Measurements from ENCODE around the gene N4BP2L2. TPM values are rescaled to one million over a fixed set of nuclear protein-coding genes. Genes with fewer than 3 reads are reported as not detected.

N4BP2L2 gene
- total and polyA plus RNA-seq, 9 of the 15 experiments (the other 6 are each of a cell fraction or from before 2014, with no cell fraction given), result 33.9 to 76.4 (median 48.7) TPM

DNA sequence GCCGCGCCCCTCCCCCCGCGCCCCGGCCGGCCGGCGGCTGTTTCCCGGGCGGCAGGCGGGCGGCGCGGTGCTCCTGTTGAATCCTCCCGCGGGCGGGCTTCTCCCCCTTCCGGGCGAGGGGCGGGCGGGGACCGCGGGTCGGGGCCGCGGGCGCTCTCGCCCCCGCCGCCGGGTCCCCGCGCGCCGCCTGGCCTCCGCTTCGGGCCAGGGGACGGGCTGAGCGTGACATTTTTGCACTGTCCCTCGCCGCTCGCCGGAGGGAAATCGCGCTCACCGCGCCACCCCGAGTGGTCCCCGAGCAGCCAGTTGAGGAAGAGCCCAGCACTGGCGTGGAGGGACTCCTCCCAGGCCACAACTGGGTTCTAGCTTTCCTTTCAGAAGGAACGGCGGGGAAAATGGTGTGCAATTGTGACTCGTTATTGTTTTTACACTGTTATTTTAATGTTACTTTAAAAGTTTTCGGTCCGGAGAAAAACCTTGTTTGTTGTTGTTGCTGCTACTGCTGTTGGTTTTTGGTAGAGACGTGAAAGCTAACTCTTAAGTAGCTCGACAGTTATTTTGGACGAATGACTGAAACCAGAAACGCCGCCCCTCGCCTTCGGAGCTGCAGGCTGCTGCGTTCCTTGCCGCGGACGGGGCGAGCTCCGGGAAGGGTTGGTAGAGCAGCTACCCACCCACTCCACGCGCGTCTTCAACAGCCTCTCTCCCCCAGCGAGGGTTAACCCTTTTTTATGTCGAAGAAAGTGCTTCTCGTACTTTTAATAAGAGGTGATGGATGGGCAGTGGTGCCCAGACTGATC, 48.6 kb upstream of the N4BP2L2 start (continued):
- TF ChIP-seq, protein P1, sequence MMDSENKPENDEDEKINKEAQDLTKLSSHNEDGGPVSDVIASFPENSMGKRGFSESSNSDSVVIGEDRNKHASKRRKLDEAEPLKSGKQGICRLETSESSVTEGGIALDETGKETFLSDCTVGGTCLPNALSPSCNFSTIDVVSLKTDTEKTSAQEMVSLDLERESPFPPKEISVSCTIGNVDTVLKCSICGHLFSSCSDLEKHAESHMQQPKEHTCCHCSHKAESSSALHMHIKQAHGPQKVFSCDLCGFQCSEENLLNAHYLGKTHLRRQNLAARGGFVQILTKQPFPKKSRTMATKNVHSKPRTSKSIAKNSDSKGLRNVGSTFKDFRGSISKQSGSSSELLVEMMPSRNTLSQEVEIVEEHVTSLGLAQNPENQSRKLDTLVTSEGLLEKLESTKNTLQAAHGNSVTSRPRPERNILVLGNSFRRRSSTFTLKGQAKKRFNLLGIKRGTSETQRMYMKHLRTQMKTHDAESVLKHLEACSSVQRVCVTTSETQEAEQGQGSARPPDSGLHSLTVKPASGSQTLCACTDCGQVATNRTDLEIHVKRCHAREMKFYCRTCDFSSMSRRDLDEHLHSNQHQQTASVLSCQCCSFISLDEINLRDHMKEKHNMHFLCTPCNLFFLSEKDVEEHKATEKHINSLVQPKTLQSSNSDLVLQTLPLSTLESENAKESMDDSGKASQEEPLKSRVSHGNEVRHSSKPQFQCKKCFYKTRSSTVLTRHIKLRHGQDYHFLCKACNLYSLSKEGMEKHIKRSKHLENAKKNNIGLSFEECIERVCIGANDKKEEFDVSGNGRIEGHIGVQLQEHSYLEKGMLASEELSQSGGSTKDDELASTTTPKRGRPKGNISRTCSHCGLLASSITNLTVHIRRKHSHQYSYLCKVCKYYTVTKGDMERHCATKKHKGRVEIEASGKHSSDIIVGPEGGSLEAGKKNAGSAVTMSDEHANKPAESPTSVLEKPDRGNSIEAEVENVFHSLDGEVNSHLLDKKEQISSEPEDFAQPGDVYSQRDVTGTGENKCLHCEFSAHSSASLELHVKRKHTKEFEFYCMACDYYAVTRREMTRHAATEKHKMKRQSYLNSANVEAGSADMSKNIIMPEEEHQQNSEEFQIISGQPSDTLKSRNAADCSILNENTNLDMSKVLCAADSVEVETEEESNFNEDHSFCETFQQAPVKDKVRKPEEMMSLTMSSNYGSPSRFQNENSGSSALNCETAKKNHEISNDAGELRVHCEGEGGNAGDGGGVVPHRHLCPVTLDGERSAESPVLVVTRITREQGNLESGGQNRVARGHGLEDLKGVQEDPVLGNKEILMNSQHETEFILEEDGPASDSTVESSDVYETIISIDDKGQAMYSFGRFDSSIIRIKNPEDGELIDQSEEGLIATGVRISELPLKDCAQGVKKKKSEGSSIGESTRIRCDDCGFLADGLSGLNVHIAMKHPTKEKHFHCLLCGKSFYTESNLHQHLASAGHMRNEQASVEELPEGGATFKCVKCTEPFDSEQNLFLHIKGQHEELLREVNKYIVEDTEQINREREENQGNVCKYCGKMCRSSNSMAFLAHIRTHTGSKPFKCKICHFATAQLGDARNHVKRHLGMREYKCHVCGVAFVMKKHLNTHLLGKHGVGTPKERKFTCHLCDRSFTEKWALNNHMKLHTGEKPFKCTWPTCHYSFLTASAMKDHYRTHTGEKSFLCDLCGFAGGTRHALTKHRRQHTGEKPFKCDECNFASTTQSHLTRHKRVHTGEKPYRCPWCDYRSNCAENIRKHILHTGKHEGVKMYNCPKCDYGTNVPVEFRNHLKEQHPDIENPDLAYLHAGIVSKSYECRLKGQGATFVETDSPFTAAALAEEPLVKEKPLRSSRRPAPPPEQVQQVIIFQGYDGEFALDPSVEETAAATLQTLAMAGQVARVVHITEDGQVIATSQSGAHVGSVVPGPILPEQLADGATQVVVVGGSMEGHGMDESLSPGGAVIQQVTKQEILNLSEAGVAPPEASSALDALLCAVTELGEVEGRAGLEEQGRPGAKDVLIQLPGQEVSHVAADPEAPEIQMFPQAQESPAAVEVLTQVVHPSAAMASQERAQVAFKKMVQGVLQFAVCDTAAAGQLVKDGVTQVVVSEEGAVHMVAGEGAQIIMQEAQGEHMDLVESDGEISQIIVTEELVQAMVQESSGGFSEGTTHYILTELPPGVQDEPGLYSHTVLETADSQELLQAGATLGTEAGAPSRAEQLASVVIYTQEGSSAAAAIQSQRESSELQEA (IDR thresholded peaks at IDR 0.05; ENCODE audit: low read depth), result peak; percentile 30; the same call in 1 of the 2 replicates
- TF ChIP-seq, protein P2, sequence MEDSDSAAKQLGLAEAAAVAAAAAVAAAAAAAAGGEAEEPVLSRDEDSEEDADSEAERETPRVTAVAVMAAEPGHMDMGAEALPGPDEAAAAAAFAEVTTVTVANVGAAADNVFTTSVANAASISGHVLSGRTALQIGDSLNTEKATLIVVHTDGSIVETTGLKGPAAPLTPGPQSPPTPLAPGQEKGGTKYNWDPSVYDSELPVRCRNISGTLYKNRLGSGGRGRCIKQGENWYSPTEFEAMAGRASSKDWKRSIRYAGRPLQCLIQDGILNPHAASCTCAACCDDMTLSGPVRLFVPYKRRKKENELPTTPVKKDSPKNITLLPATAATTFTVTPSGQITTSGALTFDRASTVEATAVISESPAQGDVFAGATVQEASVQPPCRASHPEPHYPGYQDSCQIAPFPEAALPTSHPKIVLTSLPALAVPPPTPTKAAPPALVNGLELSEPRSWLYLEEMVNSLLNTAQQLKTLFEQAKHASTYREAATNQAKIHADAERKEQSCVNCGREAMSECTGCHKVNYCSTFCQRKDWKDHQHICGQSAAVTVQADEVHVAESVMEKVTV (CRISPR knock-in tag; IDR thresholded peaks at IDR 0.05), result no peak
- no peak for TF ChIP-seq ZNF316 (IDR thresholded peaks at IDR 0.05)
- no peak for TF ChIP-seq EP400 (IDR thresholded peaks at IDR 0.05)
- peak; percentile 21 to 39; a peak in 1 of 4 replicates for TF ChIP-seq MNT (conservative IDR thresholded peaks at IDR 0.05)
- no peak for TF ChIP-seq POU5F1 (IDR thresholded peaks at IDR 0.05; ENCODE audit: borderline replicate concordance, low read depth, low read length, partially characterized antibody)
- no peak for TF ChIP-seq NR0B1 (IDR thresholded peaks at IDR 0.05; ENCODE audit: partially characterized antibody)
- TF ChIP-seq SRF (CRISPR knock-in tag; IDR thresholded peaks at IDR 0.05), result no peak
- no peak for TF ChIP-seq TAF1 (IDR thresholded peaks at IDR 0.05; ENCODE audit: control insufficient read depth, extremely low read depth, insufficient read depth, low read length, severe bottlenecking)
- TF ChIP-seq, protein P3, sequence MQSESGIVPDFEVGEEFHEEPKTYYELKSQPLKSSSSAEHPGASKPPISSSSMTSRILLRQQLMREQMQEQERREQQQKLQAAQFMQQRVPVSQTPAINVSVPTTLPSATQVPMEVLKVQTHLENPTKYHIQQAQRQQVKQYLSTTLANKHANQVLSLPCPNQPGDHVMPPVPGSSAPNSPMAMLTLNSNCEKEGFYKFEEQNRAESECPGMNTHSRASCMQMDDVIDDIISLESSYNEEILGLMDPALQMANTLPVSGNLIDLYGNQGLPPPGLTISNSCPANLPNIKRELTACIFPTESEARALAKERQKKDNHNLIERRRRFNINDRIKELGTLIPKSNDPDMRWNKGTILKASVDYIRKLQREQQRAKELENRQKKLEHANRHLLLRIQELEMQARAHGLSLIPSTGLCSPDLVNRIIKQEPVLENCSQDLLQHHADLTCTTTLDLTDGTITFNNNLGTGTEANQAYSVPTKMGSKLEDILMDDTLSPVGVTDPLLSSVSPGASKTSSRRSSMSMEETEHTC (IDR thresholded peaks at IDR 0.05), result no peak
- TF ChIP-seq MCM2 (IDR thresholded peaks at IDR 0.05; ENCODE audit: low read depth), result no peak
